ENCODE measurements around the gene CREB3L4. TPM values are rescaled to one million over a fixed set of nuclear protein-coding genes. Genes with fewer than 3 reads are reported as not detected.

Gene CREB3L4
- total RNA-seq, 4 donors from 2014 or later: 1.8 to 16.1 (median 13.0) TPM

- DNase-seq: peak; percentile 68 to 73
- H3K27me3 ChIP-seq: no peaks in the 10 kb centered on the region
- TF ChIP-seq, protein P1, sequence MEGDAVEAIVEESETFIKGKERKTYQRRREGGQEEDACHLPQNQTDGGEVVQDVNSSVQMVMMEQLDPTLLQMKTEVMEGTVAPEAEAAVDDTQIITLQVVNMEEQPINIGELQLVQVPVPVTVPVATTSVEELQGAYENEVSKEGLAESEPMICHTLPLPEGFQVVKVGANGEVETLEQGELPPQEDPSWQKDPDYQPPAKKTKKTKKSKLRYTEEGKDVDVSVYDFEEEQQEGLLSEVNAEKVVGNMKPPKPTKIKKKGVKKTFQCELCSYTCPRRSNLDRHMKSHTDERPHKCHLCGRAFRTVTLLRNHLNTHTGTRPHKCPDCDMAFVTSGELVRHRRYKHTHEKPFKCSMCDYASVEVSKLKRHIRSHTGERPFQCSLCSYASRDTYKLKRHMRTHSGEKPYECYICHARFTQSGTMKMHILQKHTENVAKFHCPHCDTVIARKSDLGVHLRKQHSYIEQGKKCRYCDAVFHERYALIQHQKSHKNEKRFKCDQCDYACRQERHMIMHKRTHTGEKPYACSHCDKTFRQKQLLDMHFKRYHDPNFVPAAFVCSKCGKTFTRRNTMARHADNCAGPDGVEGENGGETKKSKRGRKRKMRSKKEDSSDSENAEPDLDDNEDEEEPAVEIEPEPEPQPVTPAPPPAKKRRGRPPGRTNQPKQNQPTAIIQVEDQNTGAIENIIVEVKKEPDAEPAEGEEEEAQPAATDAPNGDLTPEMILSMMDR (IDR thresholded peaks at IDR 0.05): peak in 1 of 4 experiments; percentile 35
- TF ChIP-seq POLR2A (IDR thresholded peaks at IDR 0.05): peak; percentile 46 to 53
- peaks cover 6 to 10% of the 10 kb centered on the region in 2 donors for H3K4me1 ChIP-seq
- no peaks in the 10 kb centered on the region for H3K9me3 ChIP-seq
- H3K4me3 ChIP-seq: peak overlapping the region; percentile 51 to 93
- H3K27ac ChIP-seq: peak overlapping the region; percentile 94 to 98
- no peaks in the 10 kb centered on the region for H3K36me3 ChIP-seq
- intact Hi-C loops (cut with DNase I; ENCODE audit: low total_unique reads): no loop called here
Measured at GRCh38 chr1:153945795-153946621, 21.7 kb upstream of the CREB3L4 start.

DNA sequence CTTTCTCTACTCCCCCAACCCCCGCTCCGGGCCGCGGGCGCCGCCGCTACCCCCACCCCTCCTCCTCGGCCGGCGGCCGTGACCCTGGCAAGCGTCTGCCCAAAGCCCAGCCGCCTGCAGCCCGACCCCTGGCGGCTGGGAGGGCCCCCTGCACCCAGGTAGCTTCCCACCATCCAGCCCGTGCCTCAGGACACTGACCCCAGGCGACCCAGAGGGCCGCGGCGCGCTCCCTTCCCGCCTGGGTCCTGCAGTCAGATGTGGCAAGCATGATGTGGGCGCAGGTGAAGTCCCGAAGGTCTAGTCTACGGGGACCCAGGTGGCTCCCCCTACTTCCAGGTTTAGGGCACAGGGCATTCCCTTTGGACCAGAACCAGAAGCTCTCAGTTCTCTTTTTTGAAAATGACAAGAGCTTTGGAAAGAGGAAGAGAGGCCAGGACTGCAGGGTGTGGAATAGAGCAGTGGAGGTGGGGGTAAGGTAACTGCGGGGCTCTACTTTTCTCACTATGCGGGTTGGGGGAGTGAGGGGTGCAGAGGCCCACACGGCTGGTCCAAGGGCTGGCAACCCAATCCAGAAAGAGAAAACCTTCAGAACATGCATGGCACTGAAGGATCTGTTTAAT lies 21.0 kb upstream of the CREB3L4 start, which contains the start of gene DENND4B:
Gene DENND4B, minus strand, starts transcription at position 97 of the 620 bp plus-strand sequence. CDS start 2,344 bp downstream, outside the sequence.
- H3K36me3 ChIP-seq: no peaks in the 10 kb centered on the region
- peaks cover 6 to 10% of the 10 kb centered on the region in 2 donors for H3K4me1 ChIP-seq
- H3K27me3 ChIP-seq: no peaks in the 10 kb centered on the region
- H3K9me3 ChIP-seq: no peaks in the 10 kb centered on the region
- intact Hi-C loops (cut with DNase I; ENCODE audit: low total_unique reads): no loop called here
- H3K27ac ChIP-seq: peak within 1 kb of the TSS; percentile 94 to 98
- TF ChIP-seq, protein P1 (IDR thresholded peaks at IDR 0.05): peak; percentile 93 to 99 (median 96)
- TF ChIP-seq POLR2A (IDR thresholded peaks at IDR 0.05): no peak
- peak within 1 kb of the TSS; percentile 51 to 93 for H3K4me3 ChIP-seq
- peak; percentile 77 to 82 for DNase-seq

- Histone ChIP-seq H3K36me3 (no peaks in the 10 kb centered on the region), H3K27ac (no peak overlapping the region), H3K9me3 (no peaks in the 10 kb centered on the region), H3K4me1 (peaks cover 0 to 4% of the 10 kb centered on the region in 2 donors), H3K27me3 (no peaks in the 10 kb centered on the region), H3K4me3 (no peak overlapping the region)
- intact Hi-C loops (cut with DNase I; ENCODE audit: low total_unique reads): no loop called here
- no peak for TF ChIP-seq POLR2A (IDR thresholded peaks at IDR 0.05)
- TF ChIP-seq, protein P1 (IDR thresholded peaks at IDR 0.05): no peak
- no peak for DNase-seq
Measured at GRCh38 chr1:153951183-153951582, 16.5 kb upstream of the CREB3L4 start.

DNA sequence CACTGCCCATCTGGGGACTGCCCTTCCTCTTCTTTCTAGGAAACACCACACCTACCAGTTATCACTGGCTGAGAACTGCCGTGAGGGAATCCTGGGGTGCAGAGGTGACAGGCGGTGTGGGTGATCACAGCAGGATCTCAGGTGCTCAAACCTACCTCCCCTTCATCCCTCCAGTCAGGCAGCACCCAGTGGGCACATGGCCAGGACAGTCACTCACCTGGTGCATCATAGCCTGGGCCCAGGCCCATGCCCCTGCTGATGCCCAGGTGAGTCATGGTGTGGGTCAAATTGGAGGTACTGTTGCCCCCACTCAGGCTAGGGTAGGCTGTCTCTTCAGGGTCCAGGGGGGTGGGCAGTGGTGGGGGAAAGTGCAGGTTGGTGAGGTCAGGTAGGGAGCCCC lies 15.9 kb upstream of the CREB3L4 start:
- peaks cover 3 to 10% of the 10 kb centered on the region in 2 donors for H3K4me1 ChIP-seq
- H3K36me3 ChIP-seq: no peaks in the 10 kb centered on the region
- H3K9me3 ChIP-seq: no peaks in the 10 kb centered on the region
- no peak for TF ChIP-seq POLR2A (IDR thresholded peaks at IDR 0.05)
- TF ChIP-seq, protein P1 (IDR thresholded peaks at IDR 0.05): no peak
- no peak for DNase-seq
- H3K27me3 ChIP-seq: no peaks in the 10 kb centered on the region
- intact Hi-C loops (cut with DNase I; ENCODE audit: low total_unique reads): no loop called here
- H3K4me3 ChIP-seq: no peak overlapping the region
- no peak overlapping the region for H3K27ac ChIP-seq
